Jurkat, Clone E6-1 (cell line): ENCODE measurements around the gene NFATC3. TPM values are rescaled to one million over a fixed set of nuclear protein-coding genes. Genes with fewer than 3 reads are reported as not detected.

Source experiments
- DNase-seq: peaks from one replicate; pipeline ENCODE4 v3.0.0-alpha.2; 2011; ENCODE audit warnings: low read depth, low spot score
- H3K4me3 ChIP-seq: 2 replicates; pipeline ENCODE4 v1.5.1; 2011; ENCODE audit warnings: mild to moderate bottlenecking, low read length, control low read depth, moderate library complexity
- polyA plus RNA-seq: library from polyadenylated mRNA; unstranded; fragments of >200 nt; gene quantifications from one replicate; pipeline ENCODE4 v1.2.1, GENCODE V29; 2012; ENCODE audit warnings: missing spikeins; ENCODE audit not compliant: insufficient read length, insufficient read depth

The NFATC3 gene
- polyA plus RNA-seq, result 29.8 TPM

GRCh38 chr16:68085259-68086071 lies at the start of gene NFATC3:
TSS of gene NFATC3 (plus strand) at chr16:68085370. CDS start at chr16:68085682, 312 bp downstream.
- peak within 1 kb of the TSS; percentile 93 for H3K4me3 ChIP-seq
- peak; percentile 93 for DNase-seq

DNA sequence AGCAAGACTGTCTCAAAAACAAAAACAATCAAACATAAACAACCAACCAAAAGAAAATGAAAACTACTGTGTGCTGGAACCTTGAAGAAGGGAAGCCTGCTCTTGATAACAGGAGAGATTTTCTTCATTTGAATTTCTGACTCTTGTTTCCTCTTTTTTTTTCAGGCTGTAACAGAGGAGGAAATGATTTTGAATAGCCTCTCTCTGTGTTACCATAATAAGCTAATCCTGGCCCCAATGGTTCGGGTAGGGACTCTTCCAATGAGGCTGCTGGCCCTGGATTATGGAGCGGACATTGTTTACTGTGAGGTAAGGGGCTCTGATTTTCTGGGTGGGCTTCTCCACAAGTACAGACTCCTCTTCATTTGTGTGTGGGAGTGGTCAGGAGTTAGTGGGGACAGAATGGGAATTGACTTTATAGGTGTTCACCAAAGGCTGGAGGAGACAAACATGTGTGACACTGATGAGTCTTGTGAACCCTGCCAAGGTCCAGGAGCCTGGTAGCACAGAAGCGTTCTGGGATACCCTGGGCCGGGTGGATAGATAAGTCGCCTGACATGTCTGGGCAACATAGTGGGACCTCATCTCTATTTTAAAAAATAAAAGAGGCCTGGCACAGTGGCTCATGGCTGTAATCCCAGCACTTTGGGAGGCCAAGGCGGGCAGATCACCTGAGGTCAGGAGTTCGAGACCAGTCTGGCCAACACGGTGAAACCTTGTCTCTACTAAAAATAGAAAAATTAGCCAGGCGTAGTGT lies 47.2 kb upstream of the NFATC3 start:
- H3K4me3 ChIP-seq, result no peak overlapping the region

DNA sequence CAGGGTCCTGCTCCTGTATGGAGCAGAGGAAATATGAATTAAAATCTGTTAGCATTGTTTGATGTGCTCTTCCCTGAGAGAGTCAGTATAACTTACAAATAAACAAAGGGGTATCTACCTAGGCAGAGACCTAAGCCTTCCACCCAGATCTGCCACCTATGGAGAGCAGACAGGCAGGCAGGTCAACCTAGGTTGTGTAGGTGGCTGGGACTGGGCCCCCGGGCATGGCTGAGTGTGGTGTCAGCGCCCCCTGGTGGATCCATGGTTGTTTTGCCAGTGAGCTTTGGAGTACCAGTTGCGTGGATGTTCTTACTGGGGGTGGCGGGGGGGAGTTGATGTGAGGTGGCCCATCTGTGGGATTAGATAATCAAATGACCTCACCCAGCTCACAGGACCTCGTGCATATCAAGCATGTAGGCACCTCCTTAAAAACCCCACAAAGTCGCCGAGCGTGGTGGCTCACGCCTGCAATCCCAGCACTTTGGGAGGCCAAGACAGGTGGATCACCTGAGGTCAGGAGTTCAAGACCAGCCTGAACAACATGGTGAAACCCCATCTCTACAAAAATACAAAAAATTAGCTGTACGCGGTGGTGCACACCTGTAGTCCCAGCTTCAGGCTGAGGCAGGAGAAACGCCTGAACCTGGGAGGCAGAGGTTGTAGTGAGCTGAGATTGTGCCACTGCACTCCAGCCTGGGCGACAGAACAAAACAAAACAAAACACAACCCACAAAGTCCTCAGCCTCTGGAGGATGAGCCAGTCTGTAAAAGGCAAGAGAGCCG lies 44.5 kb upstream of the NFATC3 start:
- H3K4me3 ChIP-seq, result no peak overlapping the region
- peak; percentile 63 for DNase-seq

More for the DNA sequence above, 47.2 kb upstream of the NFATC3 start:
- DNase-seq, result no peak

DNA sequence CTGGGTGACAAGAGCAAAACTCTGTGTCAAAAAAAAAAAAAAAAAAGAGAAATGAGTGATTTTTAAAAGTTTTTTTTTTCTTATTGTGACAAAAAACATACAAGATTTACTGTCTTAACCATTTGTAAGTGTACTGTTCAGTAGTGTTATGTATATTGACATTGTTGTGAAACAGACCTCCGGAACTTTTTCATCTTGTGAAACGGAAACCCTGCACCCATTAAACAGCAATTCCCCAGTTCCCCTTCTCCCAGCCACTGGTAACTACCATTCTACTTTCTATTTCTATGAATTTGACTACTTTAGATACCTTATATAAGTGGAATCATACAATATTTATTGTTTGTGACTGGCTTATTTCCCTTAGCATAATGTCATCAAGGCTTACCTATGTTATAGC lies 43.4 kb upstream of the NFATC3 start:
- H3K4me3 ChIP-seq, result no peak overlapping the region
- no peak for DNase-seq

- DNase-seq, result no peak
Measured at GRCh38 chr16:68046106-68046505, 39.1 kb upstream of the NFATC3 start.

GRCh38 chr16:68047987-68048386 lies 37.2 kb upstream of the NFATC3 start:
- no peak overlapping the region for H3K4me3 ChIP-seq
- DNase-seq, result no peak

More at GRCh38 chr16:68046106-68046505, 39.1 kb upstream of the NFATC3 start:
- no peak overlapping the region for H3K4me3 ChIP-seq

DNA sequence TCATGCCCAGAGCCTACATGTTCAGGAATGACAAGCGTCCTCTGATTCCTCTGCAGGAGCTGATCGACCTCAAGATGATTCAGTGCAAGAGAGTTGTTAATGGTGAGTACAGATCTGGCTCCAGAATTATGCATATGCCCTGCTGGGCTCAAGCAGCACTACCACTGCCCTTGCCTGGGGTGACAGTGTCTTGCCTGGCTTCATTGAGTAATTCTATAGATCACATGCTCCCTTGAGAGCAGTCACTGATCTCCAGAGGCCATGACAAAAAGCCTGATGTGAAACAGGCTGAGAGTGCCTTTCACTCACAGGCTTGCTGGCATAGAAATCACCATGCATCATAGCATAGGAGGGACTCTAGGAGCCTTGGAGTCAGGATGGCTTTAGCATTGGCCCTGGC lies 35.7 kb upstream of the NFATC3 start:
- no peak overlapping the region for H3K4me3 ChIP-seq
- no peak for DNase-seq

DNA sequence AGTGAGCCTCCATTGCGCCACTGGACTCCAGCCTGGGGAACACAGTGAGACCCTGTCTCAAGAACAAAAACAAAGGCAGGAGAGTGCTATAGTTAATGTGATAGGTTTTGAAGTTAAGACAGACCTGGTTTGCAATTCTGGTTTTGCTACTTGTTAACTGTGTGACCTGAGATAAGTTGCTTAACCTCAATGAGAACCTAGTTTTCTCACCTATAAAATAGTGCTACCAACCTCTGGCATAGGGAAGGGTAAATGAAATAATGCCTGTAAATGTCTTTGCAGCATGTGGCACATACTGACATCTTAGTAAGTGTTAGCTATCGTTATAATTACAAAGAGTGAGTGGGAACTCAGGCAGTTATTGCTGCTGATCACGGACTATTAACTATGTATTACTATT lies 29.8 kb upstream of the NFATC3 start:
- no peak for DNase-seq

DNA sequence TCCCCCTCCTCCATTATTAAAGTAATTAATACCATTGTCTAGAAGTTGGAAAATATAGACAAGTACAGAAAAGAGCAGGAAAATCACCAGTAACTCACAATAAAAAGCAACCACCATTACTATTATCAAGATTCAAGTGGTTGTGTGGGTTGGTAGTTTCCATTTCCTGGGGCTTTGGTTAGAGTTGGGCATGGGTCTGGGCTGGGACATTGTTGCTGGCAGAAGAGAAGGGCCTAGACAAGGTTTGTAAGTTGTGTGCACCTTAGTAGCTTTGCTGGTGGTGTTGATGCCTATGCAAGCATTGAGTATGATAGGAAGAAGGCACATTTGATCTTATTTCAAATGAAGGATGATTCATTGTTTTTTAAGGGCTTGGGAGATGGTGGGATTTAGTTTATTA lies 25.4 kb upstream of the NFATC3 start:
- DNase-seq, result no peak

More for the DNA sequence above, 29.8 kb upstream of the NFATC3 start:
- no peak overlapping the region for H3K4me3 ChIP-seq

DNA sequence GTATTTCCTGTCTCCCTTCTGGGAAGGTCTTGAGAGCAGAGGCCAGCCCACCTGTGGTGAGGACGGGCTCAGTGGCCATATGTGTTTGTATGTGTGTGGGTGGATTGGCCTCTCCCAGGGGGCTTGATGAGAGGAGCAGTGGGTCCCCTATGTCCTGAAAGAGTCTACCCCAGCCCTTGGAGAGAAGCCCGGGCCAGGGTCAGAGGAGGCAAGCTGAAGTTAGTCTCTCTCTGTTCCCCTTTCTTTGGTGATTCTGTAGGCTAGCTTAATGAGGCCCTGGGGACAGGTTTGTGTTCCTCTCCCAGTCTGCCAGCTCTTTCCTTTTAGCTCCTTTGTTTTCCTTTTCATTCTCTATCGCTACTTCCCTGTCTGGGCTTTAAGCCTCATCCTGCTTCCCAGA lies 23.8 kb upstream of the NFATC3 start:
- DNase-seq, result no peak
- H3K4me3 ChIP-seq, result no peak overlapping the region

More for the DNA sequence above, 25.4 kb upstream of the NFATC3 start:
- H3K4me3 ChIP-seq, result no peak overlapping the region

DNA sequence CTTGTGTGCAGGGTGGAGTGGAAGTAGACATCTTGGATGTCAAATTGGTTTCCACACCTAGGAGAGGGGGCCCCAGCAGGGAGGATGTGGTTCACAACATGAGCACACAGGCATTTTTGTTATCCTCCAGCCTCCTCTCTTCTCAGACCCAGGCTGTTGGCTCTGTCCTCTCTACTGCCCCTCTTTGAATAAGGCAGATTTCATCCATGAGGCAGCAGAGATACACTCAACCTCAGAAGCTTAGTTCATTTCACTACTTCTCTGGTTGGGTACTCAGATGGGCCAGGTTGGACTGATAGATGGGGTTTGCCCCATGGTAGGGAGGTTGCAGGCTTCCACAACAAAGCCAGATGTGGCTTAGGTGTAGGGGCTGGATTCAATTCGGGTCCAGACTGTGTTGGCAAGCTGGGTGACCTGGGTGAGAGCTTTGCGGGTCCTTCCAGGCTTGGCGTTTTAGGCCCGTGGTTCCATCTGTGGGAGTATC lies 22.2 kb upstream of the NFATC3 start:
- H3K4me3 ChIP-seq, result no peak overlapping the region
- DNase-seq, result peak; percentile 75

- DNase-seq, result peak; percentile 54
- H3K4me3 ChIP-seq, result no peak overlapping the region
Measured at GRCh38 chr16:68064791-68065365, 20.3 kb upstream of the NFATC3 start.

DNA sequence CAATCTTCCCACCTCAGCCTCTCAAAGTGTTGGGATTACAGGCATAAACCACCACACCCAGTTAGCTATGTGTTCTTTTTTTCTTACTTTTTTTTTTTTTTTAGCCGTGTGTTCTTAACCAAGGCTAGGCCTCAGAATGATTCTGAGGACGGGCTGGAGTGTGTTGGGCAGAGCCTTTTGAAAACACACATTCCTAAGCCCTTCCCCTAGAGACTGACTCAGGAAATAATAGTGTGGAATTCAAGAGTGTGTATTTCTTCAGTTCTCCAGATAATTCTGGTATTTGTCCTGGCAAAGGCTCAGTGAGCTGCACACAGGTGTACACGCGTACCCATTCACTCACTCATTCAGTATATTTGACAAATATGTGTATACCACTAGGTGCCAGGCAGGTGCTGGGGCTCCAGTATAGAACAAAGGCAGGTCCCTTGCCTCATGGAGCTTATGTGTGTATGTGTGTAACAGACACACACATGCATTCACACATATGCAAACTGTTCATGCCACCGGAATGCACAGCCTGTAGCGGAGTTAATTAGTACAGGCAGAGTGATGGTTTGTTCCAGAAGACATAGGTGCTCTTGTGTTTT lies 19.4 kb upstream of the NFATC3 start:
- DNase-seq, result no peak
- H3K4me3 ChIP-seq, result no peak overlapping the region

GRCh38 chr16:68066763-68067162 lies 18.4 kb upstream of the NFATC3 start:
- no peak overlapping the region for H3K4me3 ChIP-seq
- DNase-seq, result no peak

- no peak for DNase-seq
- no peak overlapping the region for H3K4me3 ChIP-seq
Measured at GRCh38 chr16:68068926-68069325, 16.2 kb upstream of the NFATC3 start.

DNA sequence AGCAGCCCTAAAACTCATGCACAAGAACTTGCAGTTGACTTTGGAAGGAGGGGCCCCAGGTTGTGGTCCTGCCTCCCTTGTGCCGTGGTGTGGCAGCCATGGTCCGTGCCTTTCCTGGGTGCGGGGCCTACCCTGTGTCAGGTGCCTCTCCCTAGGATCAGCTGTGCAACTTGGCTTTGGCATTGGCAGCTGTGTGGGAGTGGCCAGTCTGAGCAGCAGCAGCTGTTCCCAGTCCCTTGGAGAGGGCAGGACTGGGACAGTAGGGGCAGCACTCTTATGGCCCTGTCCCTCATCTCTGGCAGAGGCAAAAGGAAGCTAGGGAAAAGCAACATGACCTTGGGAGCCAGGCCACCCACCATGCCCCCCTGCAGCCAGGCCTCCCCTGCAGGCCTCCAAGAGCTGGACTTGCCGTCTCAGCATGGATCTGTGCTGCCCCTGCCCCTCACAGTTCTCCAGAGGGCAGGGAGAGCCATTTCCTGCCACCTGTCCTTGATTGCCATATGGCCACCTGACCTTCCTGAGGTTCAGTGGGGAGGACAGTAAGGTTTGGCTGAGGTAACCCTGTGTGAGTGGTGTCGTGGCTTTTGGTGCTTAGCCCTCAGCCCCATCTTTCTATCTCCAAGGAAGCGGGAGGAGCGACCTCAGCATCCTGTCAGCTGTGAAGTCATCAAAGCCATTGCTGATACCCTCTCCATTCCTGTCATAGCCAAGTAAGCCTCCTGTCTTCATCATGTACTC lies 15.5 kb upstream of the NFATC3 start:
- DNase-seq, result peak; percentile 92
- H3K4me3 ChIP-seq, result no peak overlapping the region

- DNase-seq, result no peak
Measured at GRCh38 chr16:68070249-68070730, 14.9 kb upstream of the NFATC3 start.

More at GRCh38 chr16:68070249-68070730, 14.9 kb upstream of the NFATC3 start:
- no peak overlapping the region for H3K4me3 ChIP-seq
